GM12891 (cell line): ENCODE measurements around the gene PVR.
"Not testable (repeated sequence)": the region's sequence is repeated elsewhere in the genome, so short reads cannot be mapped to it uniquely, and the experiment has no call there.

Experiments
- DNase-seq: peaks from one replicate; pipeline ENCODE4 v3.0.0; 2011; ENCODE audit warnings: low spot score; ENCODE audit not compliant: insufficient read length
- FAIRE-seq: peaks from 2 replicates; lab custom pipeline; 2011; peaks lifted over from hg19 to GRCh38; lab: Jason Lieb, UNC
- PAX5 ChIP-seq: IDR thresholded peaks from 2 replicates; pipeline ENCODE4 v1.6.1; 2011; ENCODE audit warnings: low read length, moderate library complexity, mild to moderate bottlenecking; ENCODE audit not compliant: insufficient read depth, severe bottlenecking
- POLR2A ChIP-seq: IDR thresholded peaks from 2 replicates; pipeline ENCODE4 v1.6.1; 2011; ENCODE audit warnings: low read depth, low read length, control low read depth
- POLR2AphosphoS5 ChIP-seq: IDR thresholded peaks from 2 replicates; pipeline ENCODE4 v1.6.1; 2011; ENCODE audit warnings: low read depth, low read length, control low read depth
- POU2F2 ChIP-seq: IDR thresholded peaks from 2 replicates; pipeline ENCODE4 v1.6.1; 2011; ENCODE audit warnings: low read depth, mild to moderate bottlenecking, control low read depth, low read length, moderate library complexity
- SPI1 ChIP-seq: IDR thresholded peaks from 2 replicates; pipeline ENCODE4 v1.6.1; 2011; ENCODE audit warnings: low read depth, low read length, control low read depth
- TAF1 ChIP-seq: IDR thresholded peaks from 2 replicates; pipeline ENCODE4 v1.6.1; 2011; ENCODE audit warnings: low read depth, low read length, control low read depth

The PVR gene

DNA sequence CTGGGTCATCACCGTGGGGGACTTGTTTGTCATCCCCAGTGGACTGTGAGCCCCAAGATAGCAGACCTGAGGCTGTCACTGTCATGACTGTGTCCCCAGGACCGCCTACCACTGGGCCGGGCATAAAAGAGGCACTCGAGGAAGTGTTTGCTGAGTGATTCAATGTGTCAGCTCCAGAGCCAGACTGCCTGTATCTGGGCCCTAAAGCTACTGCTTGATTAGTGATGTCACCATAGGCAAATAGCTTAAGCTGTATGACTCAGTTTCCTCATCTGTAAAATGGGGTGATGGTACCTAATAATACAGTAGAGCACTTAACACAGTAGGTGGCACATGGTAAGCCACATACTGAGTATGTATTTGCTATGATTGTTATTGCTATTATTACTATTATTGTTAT is 16.4 kb downstream of the PVR start:
- no peak for DNase-seq
- FAIRE-seq: no peak
- no peak for TF ChIP-seq TAF1
- no peak for TF ChIP-seq PAX5
- no peak for TF ChIP-seq POU2F2

DNA sequence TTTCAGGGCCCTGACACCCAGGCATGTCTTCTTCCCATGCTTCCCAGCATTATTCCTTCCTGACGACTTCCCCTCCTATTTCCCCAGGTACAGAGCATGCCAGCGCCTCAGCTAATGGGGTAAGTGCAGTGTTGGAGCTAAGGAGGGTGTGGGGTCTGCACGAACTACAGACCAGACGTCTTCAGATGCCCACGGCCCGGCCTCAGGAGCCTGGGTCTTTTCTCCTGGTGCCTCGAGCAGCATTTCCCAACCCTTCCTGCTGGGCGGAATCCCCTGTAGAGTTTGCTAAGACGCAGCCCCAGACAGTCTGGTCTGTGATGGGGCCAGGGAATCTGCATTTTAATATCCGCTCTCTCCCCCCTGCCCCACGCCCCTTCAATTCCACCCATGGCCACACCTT is 17.5 kb downstream of the PVR start:
- no peak for DNase-seq
- no peak for FAIRE-seq
- no peak for TF ChIP-seq POU2F2
- TF ChIP-seq POLR2A: no peak
- no peak for TF ChIP-seq TAF1

DNA sequence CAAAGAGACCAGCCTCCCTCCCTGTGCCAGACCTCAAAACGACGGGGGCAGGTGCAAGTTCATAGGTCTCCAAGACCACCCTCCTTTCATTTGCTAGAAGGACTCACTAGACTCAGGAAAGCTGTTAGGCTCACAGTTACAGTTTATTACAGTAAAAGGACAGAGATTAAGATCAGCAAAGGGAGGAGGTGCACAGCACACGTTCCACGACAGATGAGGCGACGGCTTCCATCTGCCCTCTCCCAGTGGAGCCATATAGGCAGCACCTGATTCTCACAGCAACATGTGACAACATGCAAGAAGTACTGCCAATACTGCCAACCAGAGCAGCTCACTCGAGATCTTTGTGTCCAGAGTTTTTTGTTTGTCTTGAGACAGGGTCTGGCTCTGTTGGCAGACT is 18.2 kb downstream of the PVR start:
- no peak for DNase-seq
- FAIRE-seq: no peak
- TF ChIP-seq TAF1 (no peak), PAX5 (no peak), POLR2A (no peak), POLR2AphosphoS5 (no peak), POU2F2 (no peak), SPI1 (no peak)

DNA sequence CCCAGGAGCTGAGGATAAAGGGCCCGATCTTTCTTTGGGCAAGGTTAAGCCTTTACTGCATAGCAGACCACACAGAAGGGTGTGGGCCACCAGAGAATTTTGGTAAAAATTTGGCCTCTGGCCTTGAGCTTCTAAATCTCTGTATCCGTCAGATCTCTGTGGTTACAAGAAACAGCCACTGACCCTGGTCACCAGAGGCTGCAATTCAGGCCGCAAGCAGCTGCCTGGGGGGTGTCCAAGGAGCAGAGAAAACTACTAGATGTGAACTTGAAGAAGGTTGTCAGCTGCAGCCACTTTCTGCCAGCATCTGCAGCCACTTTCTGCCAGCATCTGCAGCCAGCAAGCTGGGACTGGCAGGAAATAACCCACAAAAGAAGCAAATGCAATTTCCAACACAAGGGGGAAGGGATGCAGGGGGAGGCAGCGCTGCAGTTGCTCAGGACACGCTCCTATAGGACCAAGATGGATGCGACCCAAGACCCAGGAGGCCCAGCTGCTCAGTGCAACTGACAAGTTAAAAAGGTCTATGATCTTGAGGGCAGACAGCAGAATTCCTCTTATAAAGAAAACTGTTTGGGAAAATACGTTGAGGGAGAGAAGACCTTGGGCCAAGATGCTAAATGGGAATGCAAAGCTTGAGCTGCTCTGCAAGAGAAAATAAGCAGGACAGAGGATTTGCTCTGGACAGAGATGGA is 19.1 kb downstream of the PVR start:
- FAIRE-seq (no peak), DNase-seq (no peak)
- TF ChIP-seq PAX5 (no peak), SPI1 (no peak)

DNA sequence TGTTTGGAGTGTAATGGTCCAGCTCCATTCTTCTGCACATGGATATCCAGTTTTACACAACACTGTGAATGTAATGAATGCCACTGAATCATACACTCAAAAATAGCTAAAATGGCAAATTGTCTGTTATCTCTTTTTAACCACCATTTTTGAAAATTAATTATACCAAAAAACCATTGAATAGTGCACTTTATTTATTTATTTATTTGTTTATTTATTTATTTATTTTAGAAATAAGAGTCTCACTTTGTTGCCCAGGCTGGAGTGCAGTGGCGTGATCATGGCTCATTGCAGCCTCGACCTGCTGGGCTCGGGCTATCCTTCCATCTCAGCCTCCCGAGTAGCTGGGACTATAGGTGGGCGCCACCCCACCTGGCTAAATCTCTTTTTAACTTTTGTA is 20.3 kb downstream of the PVR start:
- TF ChIP-seq SPI1 (no peak), POLR2A (no peak)
- DNase-seq (no peak), FAIRE-seq (no peak)

DNA sequence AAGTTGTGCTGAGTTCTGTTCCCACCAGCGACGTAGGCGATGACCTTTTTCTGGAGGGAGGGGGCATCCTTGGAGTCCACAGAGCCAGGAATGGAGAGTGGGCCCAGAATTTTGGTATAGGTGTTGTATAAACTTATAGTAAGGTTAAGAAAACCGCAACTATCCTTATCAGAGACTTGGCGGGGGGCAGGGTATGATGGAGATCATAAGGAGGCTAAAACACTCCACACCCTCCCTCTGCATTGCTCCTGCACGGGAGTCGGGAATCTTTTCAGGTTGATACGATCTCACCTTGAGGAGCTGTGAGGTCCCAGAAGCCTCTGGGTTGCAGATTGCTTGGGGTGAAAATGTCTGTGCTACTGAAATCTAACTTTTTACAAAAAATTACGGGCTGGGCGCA is 21.3 kb downstream of the PVR start:
- TF ChIP-seq SPI1 (no peak), POU2F2 (no peak), POLR2AphosphoS5 (no peak), TAF1 (no peak), POLR2A (no peak), PAX5 (no peak)
- no peak for FAIRE-seq

DNA sequence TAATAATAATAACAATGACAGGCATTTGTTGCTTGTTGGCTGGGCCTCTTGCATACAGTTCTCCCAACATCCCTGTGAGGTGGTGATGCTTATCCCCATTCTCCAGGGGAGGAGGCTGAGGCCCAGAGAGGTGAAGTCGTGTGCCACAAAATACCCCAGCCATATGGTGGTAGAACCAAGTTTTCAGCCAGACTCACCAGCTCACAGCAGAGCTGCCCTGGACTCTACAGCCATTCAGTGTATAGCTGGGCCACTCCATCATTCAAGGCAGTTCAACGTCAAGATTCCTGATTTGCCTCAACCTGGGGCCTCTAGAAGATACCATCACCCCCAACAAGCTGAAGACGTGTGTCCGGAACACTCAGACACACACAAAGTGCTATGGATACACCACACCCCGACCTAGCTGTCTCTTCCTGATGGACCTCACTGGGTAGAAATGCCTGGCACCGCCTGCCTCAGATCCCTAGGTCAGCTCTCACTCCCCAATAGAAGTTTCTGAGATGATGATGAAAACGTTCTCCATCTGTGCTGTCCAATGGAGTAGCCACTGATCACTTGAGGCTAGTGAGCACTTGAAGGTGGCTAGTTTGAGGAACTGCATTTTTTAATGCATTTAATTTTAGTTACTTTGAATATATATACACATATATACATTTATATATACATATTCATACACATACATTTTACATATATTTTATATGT is 23.3 kb downstream of the PVR start:
- DNase-seq (no peak), FAIRE-seq (no peak)
- TF ChIP-seq PAX5 (no peak), SPI1 (no peak), TAF1 (no peak), POLR2AphosphoS5 (no peak), POU2F2 (no peak), POLR2A (no peak)

More for the DNA sequence above, 21.3 kb downstream of the PVR start:
- DNase-seq: no peak

DNA sequence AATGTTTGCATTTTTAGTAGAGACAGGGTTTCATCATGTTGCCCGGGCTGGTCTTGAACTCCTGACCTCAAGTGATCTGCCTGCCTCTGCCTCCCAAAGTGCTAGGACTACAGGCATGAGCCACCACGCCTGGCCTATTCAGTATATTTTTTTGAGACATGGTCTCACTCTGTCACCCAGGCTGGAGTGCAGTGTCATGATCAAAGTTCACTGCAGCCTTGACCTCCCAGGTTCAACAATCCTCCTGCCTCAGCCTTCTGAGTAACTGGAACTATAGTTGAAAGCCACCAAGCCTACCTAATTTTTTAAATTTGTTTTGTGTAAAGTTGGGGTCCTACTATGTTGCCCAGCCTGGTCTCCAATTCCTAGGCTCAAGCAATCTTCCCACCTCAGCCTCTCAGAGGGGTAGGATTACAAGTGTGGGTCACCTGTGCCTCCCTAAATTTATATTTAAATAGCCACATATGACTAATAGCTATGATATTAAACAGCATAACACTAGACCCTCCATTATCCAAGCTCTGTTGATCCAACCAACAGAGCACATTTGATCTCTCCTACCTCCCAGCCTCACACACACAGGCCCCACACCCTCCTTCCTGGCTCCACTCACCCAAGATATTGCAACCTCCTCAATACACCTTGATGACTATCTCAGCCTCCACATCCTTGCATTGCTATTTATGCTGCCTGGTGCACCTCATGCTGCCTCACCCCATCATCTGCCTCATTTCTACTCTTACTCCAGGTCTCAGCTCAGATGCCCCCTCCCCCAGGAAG is 25.5 kb downstream of the PVR start:
- FAIRE-seq: no peak
- TF ChIP-seq POU2F2: no peak
- TF ChIP-seq SPI1: no peak
- no peak for TF ChIP-seq PAX5
- no peak for TF ChIP-seq POLR2AphosphoS5
- no peak for TF ChIP-seq POLR2A
- TF ChIP-seq TAF1: no peak
- DNase-seq: no peak

DNA sequence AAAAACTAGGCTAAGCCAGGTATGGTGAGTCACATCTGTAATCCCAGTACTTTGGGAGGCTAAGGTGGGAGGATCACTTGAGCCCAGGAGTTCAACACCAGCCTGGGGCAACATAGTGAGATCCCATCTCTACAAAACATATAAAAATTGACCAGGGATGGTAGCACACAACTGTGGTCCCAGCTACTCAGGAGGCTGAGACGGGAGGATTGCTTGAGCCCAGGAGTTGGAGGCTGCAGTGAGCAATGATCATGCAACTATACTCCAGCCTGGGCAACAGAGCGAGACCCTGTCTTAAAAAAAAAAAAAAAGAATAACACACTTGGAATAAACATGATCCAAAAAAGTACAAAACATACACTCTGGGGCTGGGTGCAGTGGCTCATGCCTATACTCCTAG is 26.3 kb downstream of the PVR start:
- FAIRE-seq, DNase-seq: not testable (repeated sequence)

DNA sequence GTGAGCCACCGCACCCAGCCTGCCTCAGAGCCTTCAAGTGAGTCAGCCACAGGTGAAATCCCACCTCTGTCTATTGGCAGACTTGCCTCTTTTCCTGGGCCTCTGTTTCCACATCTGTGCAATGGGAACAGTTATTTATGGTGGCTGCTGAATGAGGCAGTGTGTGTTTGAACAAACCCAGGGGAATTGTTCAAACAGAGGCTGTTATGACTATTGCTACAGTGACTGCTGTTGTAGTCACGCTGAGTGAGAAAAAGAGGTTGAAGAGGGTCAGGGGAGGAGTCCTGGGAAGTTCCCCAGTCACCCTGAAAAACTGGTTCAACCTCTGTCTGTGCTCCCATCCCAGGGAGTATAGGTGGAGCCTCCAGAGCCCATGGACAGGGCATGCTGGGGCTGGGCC is 27.7 kb downstream of the PVR start, which contains the start of gene CEACAM19:
TSS of gene CEACAM19 (plus strand) at position 83 of the 400 bp plus-strand sequence. CDS start 450 bp downstream, outside the sequence.
- no peak for DNase-seq
- FAIRE-seq: no peak
- TF ChIP-seq POLR2A (no peak), POU2F2 (no peak), TAF1 (no peak)
